Measurements from ENCODE around the gene ABCA12.

DNA sequence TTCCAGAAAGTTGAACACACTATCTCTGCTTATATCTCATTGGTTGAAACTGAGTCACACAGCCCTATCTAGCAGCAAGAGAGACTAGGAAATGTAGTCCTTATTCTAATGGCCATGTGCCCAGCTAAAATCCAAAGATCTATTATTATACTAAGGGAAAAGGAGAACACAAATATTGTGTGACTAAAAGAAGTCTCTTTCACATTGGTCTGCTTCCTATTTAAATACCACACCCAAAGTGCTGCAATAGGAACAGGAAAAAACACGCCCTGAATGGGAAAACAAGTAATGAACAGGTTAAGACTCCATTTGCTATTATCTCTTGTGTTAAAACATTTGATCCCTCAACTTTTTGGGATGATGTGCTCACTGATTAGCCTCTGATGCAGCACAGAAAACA lies 242.2 kb downstream of the ABCA12 start:
- TF ChIP-seq POLR2A (IDR thresholded peaks at IDR 0.05), result no peak
- TF ChIP-seq, protein P1, sequence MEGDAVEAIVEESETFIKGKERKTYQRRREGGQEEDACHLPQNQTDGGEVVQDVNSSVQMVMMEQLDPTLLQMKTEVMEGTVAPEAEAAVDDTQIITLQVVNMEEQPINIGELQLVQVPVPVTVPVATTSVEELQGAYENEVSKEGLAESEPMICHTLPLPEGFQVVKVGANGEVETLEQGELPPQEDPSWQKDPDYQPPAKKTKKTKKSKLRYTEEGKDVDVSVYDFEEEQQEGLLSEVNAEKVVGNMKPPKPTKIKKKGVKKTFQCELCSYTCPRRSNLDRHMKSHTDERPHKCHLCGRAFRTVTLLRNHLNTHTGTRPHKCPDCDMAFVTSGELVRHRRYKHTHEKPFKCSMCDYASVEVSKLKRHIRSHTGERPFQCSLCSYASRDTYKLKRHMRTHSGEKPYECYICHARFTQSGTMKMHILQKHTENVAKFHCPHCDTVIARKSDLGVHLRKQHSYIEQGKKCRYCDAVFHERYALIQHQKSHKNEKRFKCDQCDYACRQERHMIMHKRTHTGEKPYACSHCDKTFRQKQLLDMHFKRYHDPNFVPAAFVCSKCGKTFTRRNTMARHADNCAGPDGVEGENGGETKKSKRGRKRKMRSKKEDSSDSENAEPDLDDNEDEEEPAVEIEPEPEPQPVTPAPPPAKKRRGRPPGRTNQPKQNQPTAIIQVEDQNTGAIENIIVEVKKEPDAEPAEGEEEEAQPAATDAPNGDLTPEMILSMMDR (IDR thresholded peaks at IDR 0.05), result no peak

All from body of pancreas (tissue), 4 donors.